Common myeloid progenitor, CD34-positive (primary cell): ENCODE measurements around the gene TSPAN31.
A peak's percentile ranks its signal among the peaks of the same experiment; 100 is the strongest.

Experiments
- CTCF ChIA-PET: fragments of 350-600 bp; sonication (Branson Sonifier 250); formaldehyde crosslinking; loops from one replicate; lab custom pipeline; 2021; ENCODE audit warnings: antibody characterized with exemption; lab: Charles Lee
- POLR2A ChIA-PET: fragments of 350-600 bp; sonication (Branson Sonifier 250); formaldehyde crosslinking; loops from one replicate; lab custom pipeline; 2021; ENCODE audit warnings: antibody characterized with exemption; lab: Charles Lee
- DNase-seq, 3 donors: peaks; one replicate each; pipeline versions ENCODE4 v3.0.0 to v3.0.0-alpha.2; 2013
- H3K27ac ChIP-seq, 2 experiments: 1 replicate in 1 of 2; 2 replicates in 1 of 2; pipeline ENCODE4 v1.7.0; 2013; ENCODE audit warnings: inconsistent platforms in 2 of 2, low read length in 2 of 2, mild to moderate bottlenecking in 2 of 2, low read depth in 1 of 2, moderate library complexity in 1 of 2; ENCODE audit not compliant: severe bottlenecking in 2 of 2, insufficient read depth in 1 of 2, poor library complexity in 1 of 2
- H3K27me3 ChIP-seq, 5 experiments: replicated peaks in 2 of 5; 1 replicate in 3 of 5; 2 replicates in 2 of 5; pipeline versions ENCODE4 v1.6.1 to v1.7.0; 2013; ENCODE audit warnings: low read length in 4 of 5, mild to moderate bottlenecking in 2 of 5, moderate library complexity in 2 of 5, inconsistent platforms in 1 of 5; ENCODE audit not compliant: insufficient read depth in 5 of 5, control insufficient read depth in 4 of 5
- H3K36me3 ChIP-seq, 4 experiments: 1 replicate in 2 of 4; 2 replicates in 2 of 4; pipeline versions ENCODE4 v1.6.1 to v1.7.0; 2013; ENCODE audit warnings: low read length in 3 of 4, control low read depth in 1 of 4, mild to moderate bottlenecking in 1 of 4; ENCODE audit not compliant: control insufficient read depth in 4 of 4, insufficient read depth in 4 of 4
- H3K4me1 ChIP-seq, 4 experiments: 1 replicate in 3 of 4; 2 replicates in 1 of 4; pipeline versions ENCODE4 v1.6.1 to v1.7.1; 2013; ENCODE audit warnings: low read length in 3 of 4, mild to moderate bottlenecking in 3 of 4, control low read depth in 1 of 4, inconsistent platforms in 1 of 4, moderate library complexity in 1 of 4; ENCODE audit not compliant: control insufficient read depth in 4 of 4, insufficient read depth in 4 of 4; ENCODE audit errors: control extremely low read depth in 1 of 4
- H3K4me3 ChIP-seq, 7 experiments: 1 replicate in 4 of 7; 2 replicates in 3 of 7; pipeline versions ENCODE4 v1.5.1 to v1.7.0; 2013; ENCODE audit warnings: mild to moderate bottlenecking in 7 of 7, low read length in 6 of 7, moderate library complexity in 6 of 7, inconsistent platforms in 2 of 7, low read depth in 2 of 7, control low read depth in 1 of 7; ENCODE audit not compliant: insufficient read depth in 4 of 7, control insufficient read depth in 1 of 7; ENCODE audit errors: extremely low read depth in 1 of 7
- H3K9me3 ChIP-seq, 5 experiments: 1 replicate in 4 of 5; 2 replicates in 1 of 5; pipeline versions ENCODE4 v1.6.1 to v1.7.1; 2013; ENCODE audit warnings: low read length in 4 of 5, mild to moderate bottlenecking in 2 of 5, inconsistent platforms in 1 of 5, low read depth in 1 of 5, moderate library complexity in 1 of 5; ENCODE audit not compliant: control insufficient read depth in 4 of 5, insufficient read depth in 2 of 5; ENCODE audit errors: control extremely low read depth in 1 of 5
- WGBS: methylation state at CpG from one replicate; pipeline ENCODE4 v1.1.5; 2013; ENCODE audit not compliant: insufficient coverage; 5-methylcytosine and 5-hydroxymethylcytosine counted together

The TSPAN31 gene

DNA sequence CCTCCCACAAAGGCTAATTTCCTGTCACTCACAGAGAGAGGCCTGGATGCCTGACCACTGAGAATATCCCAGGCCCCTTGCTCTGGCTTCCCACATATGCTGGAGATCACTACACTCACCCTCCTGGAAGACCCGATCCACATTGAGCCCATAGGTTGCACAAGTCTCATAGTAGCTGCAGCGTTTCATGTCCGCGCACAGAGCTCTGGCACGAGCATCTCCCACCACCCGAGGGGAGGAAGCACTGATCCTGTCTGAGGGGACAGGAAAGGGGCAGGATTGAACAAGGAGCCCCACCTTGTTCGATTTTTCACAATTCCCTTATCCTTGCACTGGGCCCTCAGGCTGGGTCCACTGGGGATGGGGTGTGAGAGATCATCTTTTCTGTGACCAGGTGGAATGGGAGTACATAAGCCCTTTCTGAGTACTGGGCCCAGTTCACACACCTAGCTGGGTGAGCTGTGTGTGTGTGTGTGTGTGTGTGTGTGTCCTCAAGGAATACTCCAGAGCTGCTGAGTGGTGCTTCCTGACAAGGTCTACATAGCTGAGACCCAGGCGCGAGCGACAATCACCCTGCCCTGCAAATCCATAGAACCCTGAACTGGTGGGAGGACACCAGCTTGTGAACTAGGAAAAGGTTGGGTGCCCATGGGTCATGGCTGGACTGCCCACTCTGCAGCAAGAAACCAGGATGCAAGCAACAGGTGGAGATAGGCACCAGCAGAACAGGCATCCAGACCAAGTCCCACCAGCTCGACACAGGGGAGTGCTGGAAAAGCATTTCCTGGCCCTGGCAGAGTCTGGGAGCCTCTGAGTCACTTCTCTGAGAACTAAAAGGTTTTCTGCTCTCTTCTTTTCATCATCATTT lies 11.9 kb upstream of the TSPAN31 start:
- POLR2A ChIA-PET = interaction anchor here (0.6 to 0.8 kb wide), 2 partner anchors 10 to 1529 kb away, joined by 3 read pairs; no protein-coding TSS in a partner anchor
- CTCF ChIA-PET = interaction anchor here (0.7 to 1.6 kb wide), 6 partner anchors 9 to 103 kb away, joined by 3 to 7 read pairs (median 4); partner anchors contain the start of gene B4GALNT1
- 98% methylated on average over 7 of the region's 11 CpGs for WGBS
- H3K4me1 ChIP-seq = no peaks in the 10 kb centered on the region
- no peaks in the 10 kb centered on the region for H3K27me3 ChIP-seq
- H3K9me3 ChIP-seq = no peaks in the 10 kb centered on the region
- H3K27ac ChIP-seq = peak overlapping the region in 1 of 2 experiments; percentile 8
- H3K4me3 ChIP-seq = no peak overlapping the region
- DNase-seq = no peak
- H3K36me3 ChIP-seq = peaks cover 14 to 91% (median 71%) of the 10 kb centered on the region in 4 experiments

DNA sequence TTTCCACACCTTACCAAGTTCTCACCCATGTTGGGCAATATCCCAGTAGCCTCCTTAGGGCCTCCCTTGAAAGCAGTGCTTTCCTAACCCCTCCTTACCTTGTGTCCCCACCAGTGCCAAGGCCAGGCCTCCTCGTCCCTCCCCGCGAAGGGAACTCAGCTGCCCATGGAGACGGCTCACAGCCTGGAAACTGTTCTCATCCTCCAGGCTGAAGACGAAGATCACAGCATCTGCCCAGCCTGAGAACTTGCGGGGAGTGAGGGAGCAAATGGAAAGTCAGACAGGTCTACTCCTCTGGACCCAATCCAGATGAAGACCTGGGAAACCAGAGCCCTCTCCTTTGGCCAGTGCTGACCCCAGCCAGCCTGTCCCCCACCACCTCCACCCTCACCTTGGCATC lies 10.9 kb upstream of the TSPAN31 start:
- Histone ChIP-seq H3K36me3 (peaks cover 14 to 85% (median 68%) of the 10 kb centered on the region in 4 experiments), H3K4me1 (peaks cover 0 to under 1% (median under 1%) of the 10 kb centered on the region in 4 experiments), H3K9me3 (no peaks in the 10 kb centered on the region), H3K4me3 (no peak overlapping the region), H3K27me3 (no peaks in the 10 kb centered on the region), H3K27ac (no peak overlapping the region)
- ChIA-PET POLR2A (no interaction called here), CTCF (interaction anchor here (1.4 to 1.6 kb wide), 2 partner anchors 13 to 101 kb away, joined by 4 to 7 read pairs; partner anchors contain the start of gene B4GALNT1)
- DNase-seq = no peak
- 99% methylated on average over 6 of the region's 6 CpGs for WGBS

DNA sequence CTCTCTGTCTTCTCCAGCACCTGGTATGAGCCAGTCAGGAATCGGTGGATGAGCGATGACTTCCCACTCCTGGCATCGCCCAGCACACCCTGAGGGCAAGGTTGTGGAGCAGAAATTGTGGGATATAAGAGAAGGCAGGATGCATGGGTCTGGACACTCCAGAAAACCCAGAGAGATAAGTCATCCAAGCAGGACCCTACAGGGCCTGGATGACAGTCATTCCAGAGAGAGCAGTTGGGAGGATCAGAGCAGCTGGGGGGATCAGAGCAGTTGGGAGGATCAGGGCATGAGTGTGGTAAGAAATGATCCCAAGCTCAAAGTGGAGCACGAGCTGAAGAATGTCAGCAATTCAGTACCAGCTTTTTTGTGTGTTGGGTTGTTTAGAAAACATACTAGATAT lies 10.2 kb upstream of the TSPAN31 start:
- H3K9me3 ChIP-seq = no peaks in the 10 kb centered on the region
- H3K27me3 ChIP-seq = no peaks in the 10 kb centered on the region
- peak overlapping the region in 1 of 2 experiments; percentile 52 for H3K27ac ChIP-seq
- ChIA-PET CTCF (interaction anchor here (1.6 kb wide), 1 partner anchor 9 kb away, joined by 6 read pairs; the partner anchor contains the start of gene TSPAN31), POLR2A (no interaction called here)
- DNase-seq = no peak
- H3K36me3 ChIP-seq = peaks cover 14 to 86% (median 63%) of the 10 kb centered on the region in 4 experiments
- no peak overlapping the region for H3K4me3 ChIP-seq
- WGBS = 100% methylated on average over 4 of the region's 4 CpGs
- peaks cover 0 to 8% (median 7%) of the 10 kb centered on the region in 4 experiments for H3K4me1 ChIP-seq

DNA sequence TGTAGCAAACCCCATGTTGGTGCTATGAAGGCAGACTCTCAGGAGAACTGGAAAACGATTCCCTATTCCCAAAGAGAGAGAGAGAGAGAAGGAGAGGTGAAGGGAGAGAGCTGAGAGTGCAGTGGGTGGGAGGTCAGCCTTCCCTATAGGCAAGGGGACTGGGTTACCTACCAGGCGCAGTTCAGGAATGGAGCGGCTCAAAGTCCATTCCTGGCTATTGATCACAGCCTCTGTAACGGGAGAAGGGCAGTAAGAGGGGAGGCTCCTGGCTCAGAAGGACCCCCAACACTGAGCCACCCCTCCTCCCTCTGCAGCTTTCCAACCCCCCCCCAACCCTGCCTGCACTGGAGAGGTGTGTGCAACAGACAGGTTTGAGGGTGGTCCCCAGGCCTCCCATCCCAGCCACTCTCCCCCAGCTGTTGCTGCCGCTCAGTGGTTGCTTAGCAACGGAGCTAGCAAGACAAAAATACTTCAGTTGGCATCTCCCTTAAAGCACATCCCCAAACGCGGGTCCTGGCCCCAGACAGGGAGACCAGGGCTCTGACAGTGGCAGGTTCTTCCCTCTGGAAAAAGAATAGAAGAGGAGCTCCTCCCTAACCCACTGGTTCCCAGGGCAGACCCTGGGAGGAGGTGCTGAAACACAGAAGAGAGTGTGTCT lies 9.5 kb upstream of the TSPAN31 start:
- H3K36me3 ChIP-seq = peaks cover 11 to 82% (median 56%) of the 10 kb centered on the region in 4 experiments
- peak overlapping the region in 1 of 2 experiments; percentile 52 for H3K27ac ChIP-seq
- no peaks in the 10 kb centered on the region for H3K9me3 ChIP-seq
- H3K4me3 ChIP-seq = no peak overlapping the region
- ChIA-PET CTCF (interaction anchor here (0.8 to 1.6 kb wide), 3 partner anchors 9 to 16 kb away, joined by 3 to 6 read pairs (median 3); partner anchors contain the start of gene TSPAN31), POLR2A (no interaction called here)
- no peak for DNase-seq
- WGBS = 83% methylated on average over 6 of the region's 8 CpGs
- H3K4me1 ChIP-seq = peaks cover 1 to 15% (median 14%) of the 10 kb centered on the region in 4 experiments
- H3K27me3 ChIP-seq = no peaks in the 10 kb centered on the region

DNA sequence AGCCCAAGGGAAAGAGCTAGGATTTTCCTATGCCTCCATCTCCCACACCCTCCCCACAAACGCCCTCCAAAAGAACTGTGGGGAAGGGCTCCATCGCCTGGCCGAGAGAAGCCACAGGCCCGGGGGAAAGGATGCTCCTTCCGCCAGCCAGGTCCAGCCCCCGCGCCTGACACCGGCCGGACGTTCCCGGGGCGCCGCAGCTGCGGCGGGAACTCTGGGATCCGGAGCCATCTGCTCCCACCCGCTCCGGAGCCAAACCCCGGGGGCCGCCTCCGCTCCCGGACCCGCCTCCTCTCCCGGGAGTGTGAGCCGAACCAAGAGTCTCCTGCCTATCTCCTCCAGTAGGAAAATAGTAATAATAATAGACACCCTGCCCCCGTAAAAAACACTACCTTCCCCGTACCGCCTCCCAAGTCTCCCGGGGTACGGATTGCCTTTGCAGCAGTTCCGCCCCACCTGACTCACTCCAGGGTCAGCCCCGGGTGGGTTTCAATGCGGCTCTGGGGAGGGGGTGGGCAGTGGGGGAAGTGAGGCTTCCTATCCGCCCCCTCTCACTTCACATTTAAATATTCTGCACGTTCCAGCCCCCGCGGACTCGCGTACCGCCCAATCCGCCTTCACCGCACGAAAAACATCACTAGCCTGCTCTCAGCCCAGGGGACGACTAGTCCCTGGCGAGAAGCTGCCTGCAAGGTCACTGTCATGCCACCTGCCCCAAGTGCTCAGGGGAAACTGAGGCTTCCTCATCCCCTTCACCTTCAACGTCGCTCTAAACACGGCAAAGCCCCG lies 8.7 kb upstream of the TSPAN31 start:
- no peaks in the 10 kb centered on the region for H3K9me3 ChIP-seq
- no peak for DNase-seq
- WGBS = 92% methylated on average over 32 of the region's 49 CpGs
- H3K27ac ChIP-seq = no peak overlapping the region
- ChIA-PET POLR2A (no interaction called here), CTCF (interaction anchor here (0.8 to 1.6 kb wide), 4 partner anchors 8 to 17 kb away, joined by 3 to 6 read pairs (median 4); partner anchors contain the start of gene TSPAN31)
- no peaks in the 10 kb centered on the region for H3K27me3 ChIP-seq
- peaks cover 10 to 74% (median 48%) of the 10 kb centered on the region in 4 experiments for H3K36me3 ChIP-seq
- peaks cover 8 to 23% (median 22%) of the 10 kb centered on the region in 4 experiments for H3K4me1 ChIP-seq
- no peak overlapping the region for H3K4me3 ChIP-seq

DNA sequence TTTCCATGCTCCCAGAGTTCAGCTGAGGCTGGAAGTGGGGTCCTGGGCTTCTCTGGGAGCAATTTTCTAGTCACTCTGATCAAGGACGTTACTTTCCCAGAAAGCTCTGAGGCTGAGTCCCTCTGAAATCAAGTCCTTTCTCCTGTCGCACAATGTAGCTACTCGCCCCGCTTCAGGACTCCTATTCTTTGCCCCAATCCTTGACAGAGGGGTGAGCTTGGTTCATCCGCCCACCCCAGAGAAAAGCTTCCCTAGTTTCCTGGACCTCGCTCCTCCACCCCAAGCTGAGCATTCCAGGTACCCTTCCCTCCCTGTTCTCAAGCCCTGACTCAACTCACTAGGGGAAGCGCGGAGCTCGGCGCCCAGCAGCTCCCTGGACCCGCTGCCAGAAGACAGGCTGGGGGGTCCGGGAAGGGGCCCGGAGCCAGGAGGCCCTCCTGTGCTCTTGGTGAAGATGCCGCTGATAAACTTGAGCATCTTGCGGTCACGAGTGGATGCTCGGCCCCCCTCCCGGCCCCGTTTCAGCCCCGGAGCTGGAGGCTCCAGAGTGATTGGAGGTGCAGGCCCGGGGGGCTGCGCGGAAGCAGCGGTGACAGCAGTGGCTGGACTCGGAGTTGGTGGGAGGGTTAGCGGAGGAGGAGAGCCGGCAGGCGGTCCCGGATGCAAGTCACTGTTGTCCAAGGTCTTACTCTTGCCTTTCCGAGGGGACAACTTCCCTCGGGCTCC lies 7.9 kb upstream of the TSPAN31 start:
- Histone ChIP-seq H3K27ac (no peak overlapping the region), H3K9me3 (no peaks in the 10 kb centered on the region), H3K27me3 (no peaks in the 10 kb centered on the region), H3K4me3 (no peak overlapping the region), H3K4me1 (peaks cover 15 to 31% (median 30%) of the 10 kb centered on the region in 4 experiments), H3K36me3 (peaks cover 10 to 66% (median 43%) of the 10 kb centered on the region in 4 experiments)
- 94% methylated on average over 28 of the region's 31 CpGs for WGBS
- CTCF ChIA-PET = interaction anchor here (1.6 kb wide), 1 partner anchor 11 kb away, joined by 6 read pairs; no protein-coding TSS in a partner anchor
- POLR2A ChIA-PET = no interaction called here
- no peak for DNase-seq
